ENCODE data around the gene STIMATE.

STIMATE gene

GRCh38 chr3:52839268-52839575 is 58.1 kb downstream of the STIMATE start:
- DNase-seq, result no peak

GRCh38 chr3:52838561-52839267 is 58.6 kb downstream of the STIMATE start:
- no peak for DNase-seq

- DNase-seq, result no peak
Observed at GRCh38 chr3:52836986-52837385, 60.4 kb downstream of the STIMATE start.

- DNase-seq, result no peak
Observed at GRCh38 chr3:52836471-52836845, 60.9 kb downstream of the STIMATE start.

GRCh38 chr3:52835766-52836470 is 61.4 kb downstream of the STIMATE start:
- no peak for DNase-seq

GRCh38 chr3:52834871-52835501 is 62.4 kb downstream of the STIMATE start, which contains the start of gene MUSTN1:
TSS of gene MUSTN1 (minus strand) at chr3:52835019. CDS start at chr3:52834948, 71 bp downstream.
- no peak for DNase-seq

GRCh38 chr3:52833202-52833601 is 64.1 kb downstream of the STIMATE start:
- DNase-seq, result no peak

GRCh38 chr3:52831500-52832301 is 65.6 kb downstream of the STIMATE start:
- DNase-seq, result no peak

- DNase-seq, result no peak
Observed at GRCh38 chr3:52830535-52831258, 66.7 kb downstream of the STIMATE start, which contains the start of gene ITIH4. TSS of gene ITIH4 (minus strand) at chr3:52830672. CDS start at chr3:52830642, 30 bp downstream.

GRCh38 chr3:52829906-52830463 is 67.4 kb downstream of the STIMATE start:
- no peak for DNase-seq

GRCh38 chr3:52829482-52829881 is 67.9 kb downstream of the STIMATE start:
- DNase-seq, result no peak

- DNase-seq, result no peak
Observed at GRCh38 chr3:52827866-52828376, 69.4 kb downstream of the STIMATE start.

- no peak for DNase-seq
Observed at GRCh38 chr3:52827441-52827840, 69.9 kb downstream of the STIMATE start.

- no peak for DNase-seq
Observed at GRCh38 chr3:52824037-52824436, 73.3 kb downstream of the STIMATE start.

- no peak for DNase-seq
Observed at GRCh38 chr3:52822363-52822762, 75.0 kb downstream of the STIMATE start.

- DNase-seq, result no peak
Observed at GRCh38 chr3:52820736-52821135, 76.6 kb downstream of the STIMATE start.

- DNase-seq, result no peak
Observed at GRCh38 chr3:52819936-52820335, 77.4 kb downstream of the STIMATE start.

GRCh38 chr3:52817860-52818259 is 79.5 kb downstream of the STIMATE start:
- no peak for DNase-seq

GRCh38 chr3:52817221-52817620 is 80.1 kb downstream of the STIMATE start:
- no peak for DNase-seq

- DNase-seq, result no peak
Observed at GRCh38 chr3:52816654-52817053, 80.7 kb downstream of the STIMATE start.

GRCh38 chr3:52816199-52816598 is 81.1 kb downstream of the STIMATE start:
- DNase-seq, result no peak

GRCh38 chr3:52813810-52814209 is 83.5 kb downstream of the STIMATE start:
- DNase-seq, result no peak
